SK-N-MC (cell line): Measurements from ENCODE around the gene CREB5.

ENCODE experiments used
- EZH2 ChIP-seq: fragments of 200-600 bp; sonication (generic); IDR thresholded peaks from one replicate; pipeline ENCODE4 v1.6.1; 2017; ENCODE audit warnings: antibody characterized with exemption
- POLR2AphosphoS5 ChIP-seq: IDR thresholded peaks from 2 replicates; pipeline ENCODE4 v1.6.1; 2012; ENCODE audit warnings: mild to moderate bottlenecking, low read depth, low read length, borderline replicate concordance

DNA sequence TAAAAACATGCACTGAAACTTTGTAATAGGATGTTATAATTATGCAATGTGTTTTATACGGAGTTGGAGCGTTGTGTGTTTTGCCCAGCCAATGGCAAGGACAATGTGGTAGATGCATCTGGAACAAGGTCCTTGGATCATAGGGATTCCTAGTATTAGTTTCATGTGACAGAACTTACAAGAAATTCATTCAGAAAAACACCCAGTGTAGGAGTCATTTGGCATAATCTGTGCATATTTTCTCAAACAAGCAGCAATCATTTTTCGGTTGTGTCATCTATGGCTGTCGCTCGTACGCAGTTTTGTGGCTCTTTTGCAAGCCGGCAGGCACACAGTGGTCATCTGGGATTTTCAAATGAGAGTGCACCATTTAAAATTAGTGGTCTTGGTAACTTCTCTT lies 19.8 kb downstream of the CREB5 start:
- TF ChIP-seq POLR2AphosphoS5 (no peak), EZH2 (no peak)
